PC-3 (cell line): ENCODE data around the gene TSPO. TPM values are rescaled to one million over a fixed set of nuclear protein-coding genes. Genes with fewer than 3 reads are reported as not detected.

Source experiments
- ATAC-seq: fragments of 200-7000 bp; cut with Tn5 transposase; 2 replicates; pipeline ENCODE4 v1.9.1; 2020; ENCODE audit warnings: mild to moderate bottlenecking, moderate library complexity
- BruUV-seq: library from RNA; stranded (reverse); fragments of 400-500 nt; replicated peaks from 2 replicates; lab custom pipeline; 2021; lab: Mats Ljungman, UMichigan
- CTCF ChIA-PET: fragments of 300-600 bp; sonication (Branson Sonifier 250); formaldehyde crosslinking; loops from one replicate; lab custom pipeline; 2022; ENCODE audit warnings: antibody characterized with exemption; lab: Charles Lee
- POLR2A ChIA-PET: fragments of 300-600 bp; sonication (Branson Sonifier 250); formaldehyde crosslinking; loops from one replicate; lab custom pipeline; 2022; ENCODE audit warnings: antibody characterized with exemption; ENCODE audit not compliant: unreplicated experiment; lab: Charles Lee
- DNase-seq: peaks from one replicate; pipeline ENCODE4 v3.0.0-alpha.2; 2015
- H2AFZ ChIP-seq: fragments of 300-600 bp; sonication (generic); 2 replicates; pipeline ENCODE4 v1.6.0; 2016; ENCODE audit warnings: antibody characterized with exemption, low read length
- H3F3A ChIP-seq: fragments of 300-600 bp; sonication (generic); one replicate; pipeline ENCODE4 v1.6.0; 2017; ENCODE audit warnings: antibody characterized with exemption, low read length, control low read depth, mild to moderate bottlenecking; ENCODE audit not compliant: unreplicated experiment
- H3K27ac ChIP-seq: fragments of 300-600 bp; sonication (generic); 2 replicates; pipeline ENCODE4 v1.5.1; 2016; ENCODE audit warnings: mild to moderate bottlenecking, low read length
- H3K27me3 ChIP-seq: fragments of 300-600 bp; sonication (generic); 2 replicates; pipeline ENCODE4 v1.6.1; 2016; ENCODE audit warnings: low read length, mixed read lengths
- H3K36me3 ChIP-seq: fragments of 300-600 bp; sonication (generic); 2 replicates; pipeline ENCODE4 v1.6.1; 2016; ENCODE audit warnings: low read depth, mixed run types, low read length, mixed read lengths
- H3K4me1 ChIP-seq: fragments of 300-600 bp; sonication (generic); 2 replicates; pipeline ENCODE4 v1.5.1; 2016; ENCODE audit warnings: low read length; ENCODE audit not compliant: insufficient read depth
- H3K4me2 ChIP-seq: fragments of 300-600 bp; sonication (generic); 2 replicates; pipeline ENCODE4 v1.6.0; 2016; ENCODE audit warnings: low read length
- H3K4me3 ChIP-seq: fragments of 300-600 bp; sonication (generic); 2 replicates; pipeline ENCODE4 v1.5.1; 2016; ENCODE audit warnings: mild to moderate bottlenecking, low read length, mixed read lengths
- H3K79me2 ChIP-seq: fragments of 300-600 bp; sonication (generic); 2 replicates; pipeline ENCODE4 v1.6.1; 2017; ENCODE audit warnings: low read length, mixed read lengths
- H3K9ac ChIP-seq: fragments of 300-600 bp; sonication (generic); 2 replicates; pipeline ENCODE4 v1.6.0; 2016; ENCODE audit warnings: mild to moderate bottlenecking, low read length
- H3K9me2 ChIP-seq: fragments of 300-600 bp; sonication (generic); replicated peaks from 2 replicates; pipeline ENCODE4 v1.6.1; 2016; ENCODE audit warnings: mixed run types, low read length, mixed read lengths
- H3K9me3 ChIP-seq: fragments of 300-600 bp; sonication (generic); 2 replicates; pipeline ENCODE4 v1.6.1; 2016; ENCODE audit warnings: low read length, mixed read lengths
- H4K20me1 ChIP-seq: fragments of 300-600 bp; sonication (generic); 2 replicates; pipeline ENCODE4 v1.6.1; 2016; ENCODE audit warnings: low read length, mixed read lengths
- EZH2 ChIP-seq: fragments of 300-600 bp; sonication (generic); IDR thresholded peaks from one replicate; pipeline ENCODE4 v1.6.1; 2017; ENCODE audit warnings: antibody characterized with exemption, mild to moderate bottlenecking, low read length; ENCODE audit not compliant: unreplicated experiment
- EZH2phosphoT487 ChIP-seq: fragments of 300-600 bp; sonication (generic); IDR thresholded peaks from 2 replicates; pipeline ENCODE4 v1.6.1; 2018; ENCODE audit warnings: mild to moderate bottlenecking, antibody characterized with exemption, low read length, borderline replicate concordance
- intact Hi-C: fragments of 100-400 bp; cut with micrococcal nuclease; formaldehyde crosslinking; loops from 2 replicates; pipeline ENCODE4 v1.9.0; 2023
- total RNA-seq: library from RNA; depleted of rRNA; stranded (reverse); fragments of >200 nt; gene quantifications from 2 replicates; pipeline ENCODE4 v1.2.3, GENCODE V29; 2014
- TF ChIP-seq, protein P1 (sequence below): fragments of 300-600 bp; sonication (generic); conservative IDR thresholded peaks from 2 replicates; pipeline ENCODE4 v1.5.1; 2017; ENCODE audit warnings: antibody characterized with exemption, low read depth, mild to moderate bottlenecking, low read length

Gene TSPO
- total RNA-seq, 1 experiment from 2014 or later, result 349 TPM

DNA sequence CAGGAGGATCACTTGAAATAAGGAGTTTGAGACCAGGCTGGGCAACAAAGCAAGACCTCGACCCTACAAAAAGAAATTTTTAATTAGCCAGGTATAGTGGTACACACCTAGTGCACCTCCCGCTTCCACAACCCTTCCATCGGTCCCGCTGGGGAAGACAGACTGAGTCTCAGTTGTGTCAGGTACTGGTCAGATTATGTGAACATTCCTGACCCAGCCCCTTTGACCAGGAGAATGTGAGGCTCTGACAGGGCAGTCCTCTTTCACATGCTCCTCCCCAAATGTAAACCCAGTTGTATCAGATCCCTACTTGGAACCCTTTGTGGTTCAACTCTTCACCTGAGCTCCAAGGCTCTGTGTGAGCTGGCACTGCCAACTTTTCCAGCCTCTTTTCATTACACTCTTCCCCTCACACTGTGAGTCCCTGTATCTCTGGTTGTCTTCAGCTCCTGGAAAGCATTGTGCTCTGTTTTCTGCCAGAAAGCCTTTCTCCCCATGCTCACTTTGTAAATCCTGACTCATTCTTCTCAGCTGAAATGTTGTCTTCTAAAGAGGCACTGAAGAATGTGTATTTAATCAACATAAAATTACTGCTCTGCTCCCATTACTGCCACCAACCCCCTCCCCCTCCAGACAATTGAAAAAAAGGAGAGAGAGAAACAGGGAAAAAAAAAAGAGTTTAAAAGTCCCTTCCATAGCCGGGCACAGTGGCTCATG lies 37.6 kb downstream of the TSPO start:
- Histone ChIP-seq H3F3A (peaks cover 3% of the 10 kb centered on the region), H2AFZ (no peak overlapping the region), H3K79me2 (peaks cover 25% of the 10 kb centered on the region), H3K27me3 (no peaks in the 10 kb centered on the region), H3K27ac (no peak overlapping the region), H3K4me2 (no peak overlapping the region), H3K9me2 (no peaks in the 10 kb centered on the region), H3K36me3 (no peaks in the 10 kb centered on the region), H4K20me1 (no peaks in the 10 kb centered on the region), H3K4me3 (no peak overlapping the region), H3K4me1 (peaks cover 18% of the 10 kb centered on the region), H3K9ac (no peak overlapping the region), H3K9me3 (no peaks in the 10 kb centered on the region)
- no TSS peak for BruUV-seq
- intact Hi-C loops, result no loop called here
- no peak for ATAC-seq
- no peak for TF ChIP-seq EZH2phosphoT487
- ChIA-PET CTCF (no interaction called here), POLR2A (no interaction called here)
- no peak for DNase-seq

DNA sequence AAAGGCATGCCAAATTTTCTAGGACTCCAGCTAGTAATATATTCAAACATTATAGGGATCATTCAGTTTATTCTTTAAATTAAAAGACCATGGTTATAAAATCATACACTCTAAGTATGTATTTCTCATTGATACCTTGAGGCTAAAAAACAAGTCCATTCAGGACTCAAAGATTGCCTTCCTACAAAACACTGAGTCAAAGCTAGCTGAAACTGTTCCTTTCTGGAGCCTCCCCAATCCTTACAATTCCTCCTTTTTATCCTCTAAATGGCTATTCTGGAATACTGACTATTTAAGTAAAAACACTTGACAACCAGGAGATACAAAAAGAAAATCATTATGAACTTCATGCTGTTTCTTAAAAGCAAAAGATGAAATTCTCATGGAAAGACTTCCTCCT lies 40.5 kb downstream of the TSPO start:
- H3K4me2 ChIP-seq, result no peak overlapping the region
- H3K36me3 ChIP-seq, result no peaks in the 10 kb centered on the region
- no peaks in the 10 kb centered on the region for H3K9me2 ChIP-seq
- no peak for TF ChIP-seq EZH2
- no peak for TF ChIP-seq EZH2phosphoT487
- no peaks in the 10 kb centered on the region for H4K20me1 ChIP-seq
- CTCF ChIA-PET, result no interaction called here
- no peaks in the 10 kb centered on the region for H3K79me2 ChIP-seq
- ATAC-seq, result no peak
- peaks cover 3% of the 10 kb centered on the region for H3F3A ChIP-seq
- POLR2A ChIA-PET, result no interaction called here
- DNase-seq, result no peak
- peaks cover 5% of the 10 kb centered on the region for H3K4me1 ChIP-seq
- no peaks in the 10 kb centered on the region for H3K9me3 ChIP-seq
- H3K4me3 ChIP-seq, result no peak overlapping the region
- H3K9ac ChIP-seq, result no peak overlapping the region
- H3K27me3 ChIP-seq, result no peaks in the 10 kb centered on the region
- no peak overlapping the region for H3K27ac ChIP-seq
- no peak overlapping the region for H2AFZ ChIP-seq
- intact Hi-C loops, result no loop called here
- BruUV-seq, result no TSS peak

DNA sequence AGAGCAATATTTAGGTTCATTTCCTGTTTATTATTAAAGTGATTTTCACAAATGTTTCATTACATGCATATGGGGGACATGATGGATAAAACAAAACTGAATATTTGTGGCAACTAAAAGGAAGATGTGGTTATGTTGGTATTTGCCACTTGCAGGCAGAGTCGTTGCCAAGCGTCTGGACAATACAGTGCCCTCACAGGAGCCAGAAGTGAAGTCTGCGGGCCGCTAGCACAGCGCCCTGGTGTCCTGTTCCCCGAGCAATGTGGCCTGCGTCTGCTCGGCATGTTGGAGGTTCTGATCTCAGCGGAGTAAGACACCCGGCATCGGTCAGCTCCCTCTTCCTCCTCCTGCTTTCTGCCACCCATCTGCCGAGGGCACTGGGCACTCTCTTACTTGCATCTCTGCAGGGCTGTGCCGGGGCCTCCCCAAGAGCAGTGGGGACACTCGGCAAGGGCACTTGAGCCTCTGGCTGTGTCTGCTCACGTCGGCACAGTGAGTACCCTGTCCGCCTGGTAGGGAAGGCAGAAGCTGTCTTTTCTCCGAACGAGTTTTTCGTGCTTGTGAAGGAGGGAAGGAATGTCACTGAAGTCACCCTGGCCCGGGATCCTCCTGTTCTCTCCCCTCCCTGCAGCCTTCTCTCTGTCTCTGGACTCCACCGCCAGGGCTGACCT lies 46.0 kb downstream of the TSPO start:
- no TSS peak for BruUV-seq
- no peaks in the 10 kb centered on the region for H3K9me2 ChIP-seq
- H2AFZ ChIP-seq, result no peak overlapping the region
- POLR2A ChIA-PET, result no interaction called here
- no peak overlapping the region for H3K27ac ChIP-seq
- no peaks in the 10 kb centered on the region for H4K20me1 ChIP-seq
- H3K9me3 ChIP-seq, result no peaks in the 10 kb centered on the region
- H3K79me2 ChIP-seq, result no peaks in the 10 kb centered on the region
- H3K4me2 ChIP-seq, result no peak overlapping the region
- no peaks in the 10 kb centered on the region for H3K27me3 ChIP-seq
- DNase-seq, result no peak
- H3K4me3 ChIP-seq, result no peak overlapping the region
- ATAC-seq, result no peak
- no peak for TF ChIP-seq EZH2
- CTCF ChIA-PET, result no interaction called here
- intact Hi-C loops, result no loop called here
- H3F3A ChIP-seq, result no peaks in the 10 kb centered on the region
- H3K4me1 ChIP-seq, result peaks cover 12% of the 10 kb centered on the region
- no peak overlapping the region for H3K9ac ChIP-seq
- no peaks in the 10 kb centered on the region for H3K36me3 ChIP-seq

DNA sequence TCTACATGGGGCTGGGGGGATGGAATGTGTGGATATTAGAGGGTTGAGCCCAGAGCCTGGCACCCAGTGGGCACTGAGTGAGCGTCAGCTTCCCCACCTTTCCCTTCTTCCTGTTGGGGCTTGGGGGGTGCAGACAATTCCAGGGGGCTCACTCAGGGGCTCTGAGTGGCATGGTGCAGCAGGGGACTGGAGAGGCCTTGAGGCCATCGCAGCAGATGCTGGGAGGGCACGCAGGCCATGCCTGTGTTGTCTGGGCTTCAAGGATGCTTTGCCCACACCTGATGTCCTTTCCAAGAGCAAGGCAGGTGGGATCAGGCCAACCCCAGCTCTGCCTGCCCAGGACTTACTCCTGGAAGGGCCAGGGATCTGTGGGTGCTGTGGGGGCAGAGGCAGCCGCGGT lies 46.8 kb downstream of the TSPO start:
- Histone ChIP-seq H3K9me3 (no peaks in the 10 kb centered on the region), H3K79me2 (no peaks in the 10 kb centered on the region), H4K20me1 (no peaks in the 10 kb centered on the region), H3K27ac (no peak overlapping the region), H3F3A (no peaks in the 10 kb centered on the region), H3K4me1 (peaks cover 12% of the 10 kb centered on the region), H3K27me3 (no peaks in the 10 kb centered on the region), H3K4me3 (no peak overlapping the region), H3K9me2 (no peaks in the 10 kb centered on the region), H3K4me2 (no peak overlapping the region), H3K36me3 (no peaks in the 10 kb centered on the region), H2AFZ (no peak overlapping the region), H3K9ac (no peak overlapping the region)
- BruUV-seq, result no TSS peak
- intact Hi-C loops, result no loop called here
- CTCF ChIA-PET, result no interaction called here
- TF ChIP-seq EZH2phosphoT487 (no peak), EZH2 (no peak)
- TF ChIP-seq, protein P1, sequence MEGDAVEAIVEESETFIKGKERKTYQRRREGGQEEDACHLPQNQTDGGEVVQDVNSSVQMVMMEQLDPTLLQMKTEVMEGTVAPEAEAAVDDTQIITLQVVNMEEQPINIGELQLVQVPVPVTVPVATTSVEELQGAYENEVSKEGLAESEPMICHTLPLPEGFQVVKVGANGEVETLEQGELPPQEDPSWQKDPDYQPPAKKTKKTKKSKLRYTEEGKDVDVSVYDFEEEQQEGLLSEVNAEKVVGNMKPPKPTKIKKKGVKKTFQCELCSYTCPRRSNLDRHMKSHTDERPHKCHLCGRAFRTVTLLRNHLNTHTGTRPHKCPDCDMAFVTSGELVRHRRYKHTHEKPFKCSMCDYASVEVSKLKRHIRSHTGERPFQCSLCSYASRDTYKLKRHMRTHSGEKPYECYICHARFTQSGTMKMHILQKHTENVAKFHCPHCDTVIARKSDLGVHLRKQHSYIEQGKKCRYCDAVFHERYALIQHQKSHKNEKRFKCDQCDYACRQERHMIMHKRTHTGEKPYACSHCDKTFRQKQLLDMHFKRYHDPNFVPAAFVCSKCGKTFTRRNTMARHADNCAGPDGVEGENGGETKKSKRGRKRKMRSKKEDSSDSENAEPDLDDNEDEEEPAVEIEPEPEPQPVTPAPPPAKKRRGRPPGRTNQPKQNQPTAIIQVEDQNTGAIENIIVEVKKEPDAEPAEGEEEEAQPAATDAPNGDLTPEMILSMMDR, result no peak
- DNase-seq, result no peak
- no peak for ATAC-seq
- POLR2A ChIA-PET, result no interaction called here
